ENCODE measurements around the gene TFF3.
"Not testable (repeated sequence)": the region's sequence is repeated elsewhere in the genome, so short reads cannot be mapped to it uniquely, and the experiment has no call there.

TFF3 gene

DNA sequence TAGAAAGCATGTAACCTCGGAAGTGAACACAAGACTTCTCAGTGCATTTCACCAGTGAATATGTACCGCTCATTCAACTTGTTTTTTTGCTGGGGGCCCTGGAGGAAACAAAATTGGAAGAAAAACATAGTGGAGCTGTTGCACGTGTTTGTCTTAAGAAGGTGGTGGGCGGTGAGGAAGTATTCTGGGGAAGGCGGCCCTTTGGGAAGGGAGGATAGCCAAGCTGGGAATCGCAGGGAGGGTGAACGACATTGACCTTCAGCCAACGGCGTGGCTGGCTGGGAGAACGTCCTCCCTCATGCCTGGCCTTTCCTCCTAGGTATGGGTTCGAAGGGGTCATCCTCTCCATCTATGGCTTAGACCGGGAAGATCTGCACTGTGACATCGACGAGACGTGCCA is 19.4 kb downstream of the TFF3 start:
- DNase-seq (ENCODE audit: low spot score): no peak
- TF ChIP-seq, protein P1, sequence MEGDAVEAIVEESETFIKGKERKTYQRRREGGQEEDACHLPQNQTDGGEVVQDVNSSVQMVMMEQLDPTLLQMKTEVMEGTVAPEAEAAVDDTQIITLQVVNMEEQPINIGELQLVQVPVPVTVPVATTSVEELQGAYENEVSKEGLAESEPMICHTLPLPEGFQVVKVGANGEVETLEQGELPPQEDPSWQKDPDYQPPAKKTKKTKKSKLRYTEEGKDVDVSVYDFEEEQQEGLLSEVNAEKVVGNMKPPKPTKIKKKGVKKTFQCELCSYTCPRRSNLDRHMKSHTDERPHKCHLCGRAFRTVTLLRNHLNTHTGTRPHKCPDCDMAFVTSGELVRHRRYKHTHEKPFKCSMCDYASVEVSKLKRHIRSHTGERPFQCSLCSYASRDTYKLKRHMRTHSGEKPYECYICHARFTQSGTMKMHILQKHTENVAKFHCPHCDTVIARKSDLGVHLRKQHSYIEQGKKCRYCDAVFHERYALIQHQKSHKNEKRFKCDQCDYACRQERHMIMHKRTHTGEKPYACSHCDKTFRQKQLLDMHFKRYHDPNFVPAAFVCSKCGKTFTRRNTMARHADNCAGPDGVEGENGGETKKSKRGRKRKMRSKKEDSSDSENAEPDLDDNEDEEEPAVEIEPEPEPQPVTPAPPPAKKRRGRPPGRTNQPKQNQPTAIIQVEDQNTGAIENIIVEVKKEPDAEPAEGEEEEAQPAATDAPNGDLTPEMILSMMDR (conservative IDR thresholded peaks at IDR 0.05; ENCODE audit: low read depth): no peak
- ChIA-PET POLR2A (ENCODE audit: low non-redundant PET) (no interaction called here), CTCF (interaction anchor here (0.6 to 1.5 kb wide), 4 partner anchors 15 to 168 kb away, joined by 3 to 7 read pairs (median 4); no protein-coding TSS in a partner anchor)
- no peak overlapping the region for H3K27ac ChIP-seq

DNA sequence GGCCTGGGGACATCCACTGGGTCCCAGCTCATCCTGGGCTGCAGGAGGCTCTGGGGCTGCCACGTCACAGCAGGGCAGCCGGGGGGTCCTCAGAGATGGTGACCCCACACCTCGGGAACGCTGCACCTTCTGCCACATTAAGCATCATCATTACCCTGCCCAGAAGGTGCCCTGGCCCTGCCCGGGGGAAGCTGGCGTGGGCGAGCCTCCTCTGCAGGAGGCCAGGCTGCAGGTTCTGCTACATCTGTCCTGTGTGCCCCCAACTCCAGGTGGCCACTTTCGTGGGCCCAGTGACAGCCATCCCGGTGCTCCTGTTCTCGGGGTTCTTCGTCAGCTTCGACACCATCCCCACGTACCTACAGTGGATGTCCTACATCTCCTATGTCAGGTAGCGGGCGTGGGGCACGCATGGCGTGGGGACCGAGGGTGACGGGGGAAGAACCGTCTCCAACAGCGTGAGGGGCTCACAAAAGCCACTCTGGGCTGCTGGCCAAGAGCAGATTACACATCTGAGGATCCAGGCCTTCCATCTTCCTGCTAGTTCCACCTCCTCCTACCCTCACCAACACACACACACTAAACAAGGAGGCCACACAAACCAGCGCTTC is 20.8 kb downstream of the TFF3 start:
- POLR2A ChIA-PET (ENCODE audit: low non-redundant PET): no interaction called here
- CTCF ChIA-PET: interaction anchor here (0.5 kb wide), 2 partner anchors 16 to 413 kb away, joined by 3 read pairs; no protein-coding TSS in a partner anchor
- TF ChIP-seq, protein P1 (conservative IDR thresholded peaks at IDR 0.05; ENCODE audit: low read depth): no peak
- H3K27ac ChIP-seq: no peak overlapping the region
- no peak for DNase-seq (ENCODE audit: low spot score)

DNA sequence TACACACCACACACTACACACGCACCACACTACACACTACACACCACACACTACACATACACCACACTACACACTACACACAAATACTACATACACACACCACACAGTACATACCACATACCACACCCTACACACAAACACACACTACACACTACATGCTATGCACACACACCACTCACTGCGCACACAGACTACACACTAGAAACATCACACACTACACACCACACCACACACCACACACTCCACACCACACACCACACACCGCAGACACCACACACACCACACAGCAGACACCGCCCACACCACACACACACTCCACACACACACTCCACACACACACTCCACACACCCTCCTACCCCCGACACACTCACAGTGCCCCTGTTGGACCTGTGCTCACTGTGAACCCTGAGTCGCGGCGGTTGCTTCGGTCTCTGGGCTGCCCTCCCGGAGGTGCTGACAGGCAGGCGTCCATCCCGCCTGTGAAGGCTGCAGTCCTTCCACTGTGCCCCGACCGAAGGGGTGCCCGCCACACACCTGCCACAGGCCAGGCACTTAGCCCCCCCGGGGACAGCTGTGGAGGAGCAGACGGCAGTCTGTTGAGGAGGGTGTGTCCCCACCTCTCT is 21.4 kb downstream of the TFF3 start:
- ChIA-PET POLR2A (ENCODE audit: low non-redundant PET) (no interaction called here), CTCF (no interaction called here)
- TF ChIP-seq, protein P1 (conservative IDR thresholded peaks at IDR 0.05; ENCODE audit: low read depth): no peak
- DNase-seq (ENCODE audit: low spot score): no peak
- no peak overlapping the region for H3K27ac ChIP-seq

DNA sequence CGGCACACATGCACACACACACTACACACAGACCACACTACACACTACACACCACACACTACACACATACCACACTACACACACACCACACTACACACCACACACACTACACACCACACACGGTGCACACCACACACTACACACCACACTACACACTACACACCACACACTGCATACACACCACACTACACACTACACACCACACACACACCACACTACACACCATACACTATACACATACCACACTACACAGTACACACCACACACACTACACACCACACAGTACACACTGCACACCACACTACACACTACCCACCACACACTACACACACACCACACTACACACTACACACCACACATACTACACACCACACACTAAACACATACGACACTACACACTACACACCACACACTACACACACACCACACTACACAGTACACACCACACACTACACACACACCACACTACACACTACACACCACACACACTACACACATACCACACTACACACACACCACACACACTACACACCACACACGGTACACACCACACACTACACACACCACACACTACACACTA is 22.6 kb downstream of the TFF3 start:
- CTCF ChIA-PET: interaction anchor here (0.6 to 1.9 kb wide), 2 partner anchors 17 to 147 kb away, joined by 4 to 5 read pairs; no protein-coding TSS in a partner anchor
- POLR2A ChIA-PET (ENCODE audit: low non-redundant PET); H3K27ac ChIP-seq; DNase-seq (ENCODE audit: low spot score): not testable (repeated sequence)

DNA sequence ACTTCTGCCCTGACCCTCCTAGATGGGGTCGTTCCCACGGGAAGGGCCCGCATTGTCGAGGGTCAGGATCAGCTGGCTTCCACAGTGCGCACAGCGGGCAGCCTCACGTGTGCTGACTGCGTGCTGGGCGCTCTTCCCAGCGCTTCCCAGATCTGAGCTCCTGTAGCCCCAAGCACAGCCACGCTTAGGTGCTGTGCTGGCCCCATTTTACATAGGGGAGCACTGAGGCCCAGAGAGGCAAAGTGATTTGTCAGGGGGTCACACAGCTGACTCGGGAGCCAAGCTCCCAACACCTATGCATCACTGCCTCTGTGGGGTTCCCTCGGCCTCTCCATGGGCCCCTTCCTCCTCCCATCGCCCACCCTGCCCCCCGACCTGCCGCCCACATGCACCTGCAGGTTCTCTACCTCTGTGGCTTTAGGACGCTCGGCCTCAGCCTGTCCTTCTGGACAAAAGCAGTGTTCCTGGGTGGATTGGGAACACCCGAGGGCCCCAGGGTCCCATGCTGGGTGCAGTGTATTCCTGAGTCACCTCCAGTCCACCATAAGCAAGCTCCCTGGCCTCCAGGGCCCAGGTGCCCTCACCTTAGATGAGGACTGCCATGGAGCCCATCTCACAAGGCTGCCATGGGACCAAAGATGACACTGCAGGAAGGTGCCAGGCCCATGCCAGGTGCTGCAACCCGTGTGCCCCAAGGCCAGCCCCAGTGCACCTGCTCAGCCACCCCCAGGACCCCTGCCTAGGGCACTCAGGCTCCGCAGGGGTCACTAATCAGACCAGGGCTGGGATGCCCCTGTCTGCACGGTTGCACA is 23.3 kb downstream of the TFF3 start:
- H3K27ac ChIP-seq: no peak overlapping the region
- DNase-seq (ENCODE audit: low spot score): no peak
- TF ChIP-seq, protein P1 (conservative IDR thresholded peaks at IDR 0.05; ENCODE audit: low read depth): no peak
- POLR2A ChIA-PET (ENCODE audit: low non-redundant PET): no interaction called here
- CTCF ChIA-PET: interaction anchor here (0.6 to 1.9 kb wide), 5 partner anchors 17 to 147 kb away, joined by 3 to 5 read pairs (median 4); no protein-coding TSS in a partner anchor

DNA sequence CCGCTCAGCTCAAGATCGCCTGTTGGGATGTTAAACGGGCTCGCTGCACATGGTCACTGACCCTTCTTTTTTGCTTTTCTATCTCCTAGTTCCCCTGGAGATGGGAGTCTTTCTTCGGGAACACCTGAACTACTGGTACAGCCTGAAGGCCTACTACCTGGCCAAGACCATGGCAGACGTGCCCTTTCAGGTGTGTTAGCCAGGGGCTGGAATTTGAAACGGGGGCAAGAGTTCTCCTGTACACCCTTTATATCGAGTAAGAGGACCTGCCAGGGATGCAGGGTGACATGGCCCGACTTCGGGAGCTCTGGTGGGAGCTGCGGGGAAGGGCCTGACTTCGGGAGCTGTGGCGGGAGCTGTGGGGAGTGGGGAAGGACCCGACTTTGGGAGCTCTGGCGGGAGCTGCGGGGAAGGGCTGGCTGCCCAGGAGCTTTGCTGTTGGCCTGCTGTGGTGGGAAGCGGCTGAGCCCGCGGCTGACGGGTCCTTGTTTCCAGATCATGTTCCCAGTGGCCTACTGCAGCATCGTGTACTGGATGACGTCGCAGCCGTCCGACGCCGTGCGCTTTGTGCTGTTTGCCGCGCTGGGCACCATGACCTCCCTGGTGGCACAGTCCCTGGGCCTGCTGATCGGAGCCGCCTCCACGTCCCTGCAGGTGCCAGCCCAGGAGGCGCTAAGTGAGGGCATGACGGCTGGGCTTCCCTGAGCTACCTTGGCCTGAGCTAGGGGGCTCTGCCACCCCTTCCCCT is 24.0 kb downstream of the TFF3 start:
- TF ChIP-seq, protein P1 (conservative IDR thresholded peaks at IDR 0.05; ENCODE audit: low read depth): no peak
- ChIA-PET POLR2A (ENCODE audit: low non-redundant PET) (no interaction called here), CTCF (interaction anchor here (0.6 to 1.9 kb wide), 6 partner anchors 19 to 146 kb away, joined by 3 to 5 read pairs (median 4); no protein-coding TSS in a partner anchor)
- H3K27ac ChIP-seq: peak overlapping the region; percentile 41
- DNase-seq (ENCODE audit: low spot score): no peak
